Measurements from ENCODE around the gene CCM2. TPM values are rescaled to one million over a fixed set of nuclear protein-coding genes. Genes with fewer than 3 reads are reported as not detected.
A peak's percentile ranks its signal among the peaks of the same experiment; 100 is the strongest.

CCM2 gene
- total RNA-seq, 2 donors from 2014 or later, result 30.0 to 83.6 TPM

- no peak for DNase-seq (ENCODE audit: low spot score)
These were observed 37.3 kb upstream of the CCM2 start for GRCh38 chr7:44962483-44963251.

DNA sequence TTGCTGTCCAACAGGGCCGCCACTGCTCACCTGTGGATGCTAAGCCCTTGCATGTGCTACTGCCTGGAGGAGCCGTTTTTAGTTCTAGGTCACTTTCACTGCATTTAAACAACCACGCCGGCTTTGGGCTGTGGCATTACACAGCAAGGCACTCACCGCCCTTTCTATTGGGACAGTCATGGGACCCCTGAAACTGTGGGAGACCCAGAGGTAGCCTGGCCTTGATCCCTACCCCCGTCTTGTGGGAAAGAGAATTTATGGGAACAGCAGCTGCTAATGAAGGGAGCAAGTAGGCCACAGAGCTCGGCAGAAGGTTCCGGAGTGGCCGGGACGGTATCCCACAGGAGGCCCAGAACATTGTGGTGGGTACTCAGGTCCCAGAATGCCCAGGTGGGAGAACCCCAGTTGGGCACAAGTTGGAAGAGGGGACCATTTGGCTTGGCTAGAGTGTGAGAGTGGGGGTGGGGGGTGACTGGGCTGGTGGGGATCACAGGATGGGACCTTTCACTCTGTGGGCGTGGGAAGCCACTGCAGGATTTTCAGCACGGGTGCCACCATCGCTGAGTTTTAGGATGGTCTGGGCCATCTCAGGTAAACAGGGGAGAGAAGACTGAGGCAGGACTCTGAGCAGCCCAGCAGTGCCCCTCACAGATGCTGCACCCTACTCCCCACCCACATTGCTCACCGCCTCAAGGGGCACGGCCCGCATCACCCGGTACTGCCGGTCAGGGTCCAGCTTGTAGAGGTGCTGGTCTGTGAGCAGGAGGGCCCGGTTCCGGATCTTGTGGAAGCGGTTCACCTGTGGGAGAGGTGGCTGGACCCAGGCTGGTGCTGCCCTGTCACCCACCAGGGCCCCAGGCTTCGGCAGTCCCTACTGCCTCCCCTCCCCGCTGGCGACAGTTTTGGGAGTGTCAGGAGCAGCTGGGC lies 36.4 kb upstream of the CCM2 start:
- DNase-seq (ENCODE audit: low spot score), result no peak
- H3K4me1 ChIP-seq (replicated peaks), result no peaks in the 10 kb centered on the region
- intact Hi-C loops (cut with DNase I), result no loop called here
- no peaks in the 10 kb centered on the region for H3K27me3 ChIP-seq (replicated peaks; ENCODE audit: insufficient read depth)
- H3K27ac ChIP-seq, result no peak overlapping the region
- H3K36me3 ChIP-seq, result no peaks in the 10 kb centered on the region
- TF ChIP-seq CTCF (IDR thresholded peaks at IDR 0.05) (no peak), POLR2AphosphoS5 (IDR thresholded peaks at IDR 0.05) (no peak), POLR2A (IDR thresholded peaks at IDR 0.05) (no peak)
- no peak overlapping the region for H3K4me3 ChIP-seq
- H3K9me3 ChIP-seq, result no peaks in the 10 kb centered on the region
- WGBS, result 90% methylated on average over 23 of the region's 24 CpGs

More at GRCh38 chr7:44962483-44963251, 37.3 kb upstream of the CCM2 start:
- Histone ChIP-seq H3K27ac (no peak overlapping the region), H3K4me1 (replicated peaks) (no peaks in the 10 kb centered on the region), H3K36me3 (no peaks in the 10 kb centered on the region), H3K9me3 (no peaks in the 10 kb centered on the region), H3K27me3 (replicated peaks; ENCODE audit: insufficient read depth) (no peaks in the 10 kb centered on the region), H3K4me3 (peak overlapping the region; percentile 18 to 26)
- TF ChIP-seq POLR2AphosphoS5 (IDR thresholded peaks at IDR 0.05), result no peak
- TF ChIP-seq POLR2A (IDR thresholded peaks at IDR 0.05), result no peak
- no peak for TF ChIP-seq CTCF (IDR thresholded peaks at IDR 0.05)
- WGBS, result 28% methylated on average over 53 of the region's 76 CpGs
- intact Hi-C loops (cut with DNase I), result no loop called here

GRCh38 chr7:44964384-44964830 lies 35.6 kb upstream of the CCM2 start:
- Histone ChIP-seq H3K4me3 (no peak overlapping the region), H3K4me1 (replicated peaks) (no peaks in the 10 kb centered on the region), H3K9me3 (no peaks in the 10 kb centered on the region), H3K27ac (no peak overlapping the region), H3K36me3 (no peaks in the 10 kb centered on the region), H3K27me3 (replicated peaks; ENCODE audit: insufficient read depth) (no peaks in the 10 kb centered on the region)
- TF ChIP-seq POLR2AphosphoS5 (IDR thresholded peaks at IDR 0.05), result no peak
- TF ChIP-seq POLR2A (IDR thresholded peaks at IDR 0.05), result no peak
- TF ChIP-seq CTCF (IDR thresholded peaks at IDR 0.05), result no peak
- 83% methylated on average over 7 of the region's 7 CpGs for WGBS
- intact Hi-C loops (cut with DNase I), result no loop called here
- DNase-seq (ENCODE audit: low spot score), result no peak

DNA sequence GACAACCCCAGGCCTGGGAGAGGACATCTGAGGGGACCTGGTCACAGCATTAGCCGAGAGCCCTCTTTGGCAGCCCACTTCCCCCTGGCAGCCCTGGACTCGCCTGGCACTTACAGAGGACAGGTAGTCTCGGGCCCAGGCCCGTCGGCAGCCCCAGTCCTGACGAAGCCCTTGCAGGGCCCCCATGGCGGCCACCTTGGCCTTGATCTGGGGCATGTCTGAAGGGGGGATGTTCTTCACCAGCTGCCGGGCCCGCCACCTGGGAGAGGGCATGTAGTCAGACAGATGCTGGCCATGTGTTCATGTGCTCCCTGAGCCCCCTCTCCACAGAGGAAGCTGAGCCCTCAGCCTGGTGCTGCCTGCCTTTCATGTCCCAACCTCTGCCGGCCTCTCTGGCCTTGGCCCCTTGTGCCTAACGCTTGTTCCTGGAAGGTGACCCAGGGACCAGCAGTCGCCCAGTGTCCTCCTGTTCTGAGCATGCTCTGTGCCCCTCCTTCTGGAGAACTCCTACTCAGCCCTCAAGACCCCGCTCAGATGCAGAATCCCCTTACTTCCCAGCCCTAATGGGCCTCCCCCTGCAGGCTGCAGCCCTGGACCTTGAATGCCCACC lies 35.1 kb upstream of the CCM2 start:
- 97% methylated on average over 13 of the region's 13 CpGs for WGBS
- no peak for TF ChIP-seq POLR2AphosphoS5 (IDR thresholded peaks at IDR 0.05)
- no peak for TF ChIP-seq CTCF (IDR thresholded peaks at IDR 0.05)
- TF ChIP-seq POLR2A (IDR thresholded peaks at IDR 0.05), result no peak
- Histone ChIP-seq H3K27ac (no peak overlapping the region), H3K4me3 (no peak overlapping the region), H3K9me3 (no peaks in the 10 kb centered on the region), H3K36me3 (no peaks in the 10 kb centered on the region), H3K4me1 (replicated peaks) (no peaks in the 10 kb centered on the region), H3K27me3 (replicated peaks; ENCODE audit: insufficient read depth) (no peaks in the 10 kb centered on the region)
- intact Hi-C loops (cut with DNase I), result no loop called here
- DNase-seq (ENCODE audit: low spot score), result no peak

All from prostate gland (tissue), 2 donors.